ENCODE results near the gene KCNA5.

GRCh38 chr12:4994622-4995021 is 49.1 kb upstream of the KCNA5 start:
- TF ChIP-seq ZBTB46 (CRISPR knock-in tag; IDR thresholded peaks at IDR 0.05; ENCODE audit: borderline replicate concordance): no peak
- TF ChIP-seq ZNF329 (CRISPR knock-in tag; IDR thresholded peaks at IDR 0.05; ENCODE audit: low read depth): no peak
- no peak for TF ChIP-seq FOSL2 (CRISPR knock-in tag; IDR thresholded peaks at IDR 0.05)
- no peak for TF ChIP-seq FOXA3 (CRISPR knock-in tag; IDR thresholded peaks at IDR 0.05)

Data from HepG2 (cell line).